Neural progenitor cell (in vitro differentiated cells): ENCODE results near the gene OR1A1. TPM values are rescaled to one million over a fixed set of nuclear protein-coding genes. Genes with fewer than 3 reads are reported as not detected.

Experiments used
- DNase-seq: peaks from one replicate; pipeline ENCODE4 v3.0.0-alpha.2; 2016; ENCODE audit warnings: low spot score
- H2AFZ ChIP-seq: fragments of 200-600 bp; sonication (generic); replicated peaks from 2 replicates; pipeline ENCODE4 v1.6.1; 2016; ENCODE audit warnings: antibody characterized with exemption
- H3F3A ChIP-seq: fragments of 200-600 bp; sonication (generic); 2 replicates; pipeline ENCODE4 v1.6.1; 2016; ENCODE audit warnings: antibody characterized with exemption, low read depth
- H3K27ac ChIP-seq: fragments of 200-600 bp; sonication (generic); 2 replicates; pipeline ENCODE4 v1.5.1; 2016; ENCODE audit warnings: mild to moderate bottlenecking
- H3K27me3 ChIP-seq: fragments of 200-600 bp; sonication (generic); 2 replicates; pipeline ENCODE4 v1.6.1; 2016; ENCODE audit warnings: mild to moderate bottlenecking, moderate library complexity
- H3K36me3 ChIP-seq: fragments of 200-600 bp; sonication (generic); 2 replicates; pipeline ENCODE4 v1.5.1; 2016
- H3K4me1 ChIP-seq: fragments of 200-600 bp; sonication (generic); 2 replicates; pipeline ENCODE4 v1.6.1; 2016; ENCODE audit warnings: mixed run types
- H3K4me2 ChIP-seq: fragments of 200-600 bp; sonication (generic); 2 replicates; pipeline ENCODE4 v1.6.1; 2016
- H3K4me3 ChIP-seq: fragments of 200-600 bp; sonication (generic); 2 replicates; pipeline ENCODE4 v1.5.1; 2016
- H3K79me2 ChIP-seq: fragments of 200-600 bp; sonication (generic); 2 replicates; pipeline ENCODE4 v1.6.1; 2016; ENCODE audit warnings: low read depth
- H3K9ac ChIP-seq: fragments of 200-600 bp; sonication (generic); 2 replicates; pipeline ENCODE4 v1.6.1; 2016
- H3K9me3 ChIP-seq: fragments of 200-600 bp; sonication (generic); 2 replicates; pipeline ENCODE4 v1.5.1; 2016; ENCODE audit warnings: low read depth
- H4K20me1 ChIP-seq: fragments of 200-600 bp; sonication (generic); 2 replicates; pipeline ENCODE4 v1.6.1; 2016; ENCODE audit warnings: low read depth
- H3K27ac Mint-ChIP-seq: 3 replicates; pipeline ENCODE4 v1.8.0; 2021; ENCODE audit warnings: mixed read lengths
- H3K27me3 Mint-ChIP-seq: 2 replicates; pipeline ENCODE4 v1.8.0; 2022; ENCODE audit warnings: low read depth, mild to moderate bottlenecking, inconsistent platforms, moderate library complexity, mixed read lengths; ENCODE audit not compliant: insufficient read depth
- H3K36me3 Mint-ChIP-seq: 3 replicates; pipeline ENCODE4 v1.8.0; 2021; ENCODE audit warnings: mixed read lengths
- H3K4me1 Mint-ChIP-seq: 3 replicates; pipeline ENCODE4 v1.8.0; 2021; ENCODE audit warnings: mixed read lengths
- H3K4me3 Mint-ChIP-seq: 3 replicates; pipeline ENCODE4 v1.8.0; 2021; ENCODE audit warnings: mild to moderate bottlenecking, moderate library complexity, mixed read lengths
- H3K9me3 Mint-ChIP-seq: 3 replicates; pipeline ENCODE4 v1.8.0; 2020; ENCODE audit warnings: mixed read lengths
- CTCF ChIP-seq: fragments of 200-600 bp; sonication (generic); IDR thresholded peaks from 2 replicates; pipeline ENCODE4 v1.5.1; 2017; ENCODE audit warnings: antibody characterized with exemption, mild to moderate bottlenecking
- EZH2 ChIP-seq: fragments of 200-600 bp; sonication (generic); IDR thresholded peaks from 2 replicates; pipeline ENCODE4 v1.6.1; 2017; ENCODE audit warnings: antibody characterized with exemption, mild to moderate bottlenecking, moderate library complexity
- EZH2phosphoT487 ChIP-seq: fragments of 200-600 bp; sonication (generic); IDR thresholded peaks from 2 replicates; pipeline ENCODE4 v1.6.1; 2017; ENCODE audit warnings: antibody characterized with exemption
- total RNA-seq: library from RNA; depleted of rRNA; stranded (reverse); fragments of >200 nt; gene quantifications from 2 replicates; pipeline ENCODE4 v1.2.3, GENCODE V29; 2015; ENCODE audit warnings: low replicate concordance

OR1A1 gene
- total RNA-seq, 1 donor from 2014 or later, result not detected

- no peak within 1 kb of the TSS for H3K27ac ChIP-seq
- H3K4me1 ChIP-seq, result no peaks in the 10 kb centered on the region
- TF ChIP-seq CTCF, result no peak
- no peak for TF ChIP-seq EZH2
- no peak for TF ChIP-seq EZH2phosphoT487
- no peaks in the 10 kb centered on the region for H3K36me3 ChIP-seq
- no peaks in the 10 kb centered on the region for H3K4me1 Mint-ChIP-seq
- H3K36me3 Mint-ChIP-seq, result no peaks in the 10 kb centered on the region
- no peak for DNase-seq
- H3K79me2 ChIP-seq, result no peaks in the 10 kb centered on the region
- H3K9me3 ChIP-seq, result peaks cover 22% of the 10 kb centered on the region
- no peak within 1 kb of the TSS for H3K4me3 Mint-ChIP-seq
- H2AFZ ChIP-seq, result no peak within 1 kb of the TSS
- H3K27me3 ChIP-seq, result no peaks in the 10 kb centered on the region
- no peak within 1 kb of the TSS for H3K4me2 ChIP-seq
- H4K20me1 ChIP-seq, result no peaks in the 10 kb centered on the region
- no peak within 1 kb of the TSS for H3K4me3 ChIP-seq
- H3F3A ChIP-seq, result no peaks in the 10 kb centered on the region
- H3K9me3 Mint-ChIP-seq, result peaks cover 4% of the 10 kb centered on the region
- no peak within 1 kb of the TSS for H3K9ac ChIP-seq
- H3K27me3 Mint-ChIP-seq, result peaks cover 12% of the 10 kb centered on the region
- no peak within 1 kb of the TSS for H3K27ac Mint-ChIP-seq
Measured at GRCh38 chr17:3197219-3197618, 10.2 kb upstream of the OR1A1 start, which contains the start of gene OR1A2. TSS of gene OR1A2 (plus strand) at chr17:3197519. CDS start at chr17:3197519, 0 bp downstream.

- Histone ChIP-seq H3F3A (no peaks in the 10 kb centered on the region), H3K27ac (no peak overlapping the region), H3K4me1 (no peaks in the 10 kb centered on the region), H3K9ac (no peak overlapping the region), H3K4me2 (no peak overlapping the region), H3K4me3 (no peak overlapping the region), H3K27me3 (no peaks in the 10 kb centered on the region), H3K36me3 (no peaks in the 10 kb centered on the region), H2AFZ (no peak overlapping the region), H3K9me3 (peaks cover 6% of the 10 kb centered on the region), H4K20me1 (no peaks in the 10 kb centered on the region), H3K79me2 (no peaks in the 10 kb centered on the region)
- H3K27me3 Mint-ChIP-seq, result peaks cover 4% of the 10 kb centered on the region
- H3K27ac Mint-ChIP-seq, result no peak overlapping the region
- no peak for DNase-seq
- H3K36me3 Mint-ChIP-seq, result no peaks in the 10 kb centered on the region
- H3K4me3 Mint-ChIP-seq, result no peak overlapping the region
- TF ChIP-seq CTCF (no peak), EZH2 (no peak), EZH2phosphoT487 (no peak)
- H3K9me3 Mint-ChIP-seq, result peaks cover 3% of the 10 kb centered on the region
- no peaks in the 10 kb centered on the region for H3K4me1 Mint-ChIP-seq
Measured at GRCh38 chr17:3208484-3208883, 1.0 kb downstream of the OR1A1 start.

- no peaks in the 10 kb centered on the region for H3K36me3 Mint-ChIP-seq
- no peaks in the 10 kb centered on the region for H3K4me1 ChIP-seq
- H4K20me1 ChIP-seq, result no peaks in the 10 kb centered on the region
- H3K9me3 ChIP-seq, result peaks cover 20% of the 10 kb centered on the region
- H3K36me3 ChIP-seq, result no peaks in the 10 kb centered on the region
- H3K4me3 ChIP-seq, result no peak overlapping the region
- H3K4me1 Mint-ChIP-seq, result no peaks in the 10 kb centered on the region
- H3K4me2 ChIP-seq, result no peak overlapping the region
- no peaks in the 10 kb centered on the region for H3F3A ChIP-seq
- H3K27ac ChIP-seq, result no peak overlapping the region
- no peak overlapping the region for H3K27ac Mint-ChIP-seq
- no peak overlapping the region for H3K9ac ChIP-seq
- H3K4me3 Mint-ChIP-seq, result no peak overlapping the region
- no peaks in the 10 kb centered on the region for H3K27me3 ChIP-seq
- peaks cover under 1% of the 10 kb centered on the region for H3K9me3 Mint-ChIP-seq
- H3K79me2 ChIP-seq, result no peaks in the 10 kb centered on the region
- H2AFZ ChIP-seq, result no peak overlapping the region
- TF ChIP-seq CTCF (no peak), EZH2phosphoT487 (no peak), EZH2 (no peak)
- no peak for DNase-seq
- H3K27me3 Mint-ChIP-seq, result peaks cover 4% of the 10 kb centered on the region
Measured at GRCh38 chr17:3213001-3213400, 5.5 kb downstream of the OR1A1 start.
